Activated naive CD4-positive, alpha-beta T cell treated with anti-CD3 and anti-CD28 coated beads, Interleukin-2, amount 50 U/mL, for 16 hours (primary cell): ENCODE results near the gene HPCAL1.

Experiments used
- DNase-seq: peaks from one replicate; pipeline ENCODE4 v3.0.0-alpha.2; 2020

The HPCAL1 gene

DNA sequence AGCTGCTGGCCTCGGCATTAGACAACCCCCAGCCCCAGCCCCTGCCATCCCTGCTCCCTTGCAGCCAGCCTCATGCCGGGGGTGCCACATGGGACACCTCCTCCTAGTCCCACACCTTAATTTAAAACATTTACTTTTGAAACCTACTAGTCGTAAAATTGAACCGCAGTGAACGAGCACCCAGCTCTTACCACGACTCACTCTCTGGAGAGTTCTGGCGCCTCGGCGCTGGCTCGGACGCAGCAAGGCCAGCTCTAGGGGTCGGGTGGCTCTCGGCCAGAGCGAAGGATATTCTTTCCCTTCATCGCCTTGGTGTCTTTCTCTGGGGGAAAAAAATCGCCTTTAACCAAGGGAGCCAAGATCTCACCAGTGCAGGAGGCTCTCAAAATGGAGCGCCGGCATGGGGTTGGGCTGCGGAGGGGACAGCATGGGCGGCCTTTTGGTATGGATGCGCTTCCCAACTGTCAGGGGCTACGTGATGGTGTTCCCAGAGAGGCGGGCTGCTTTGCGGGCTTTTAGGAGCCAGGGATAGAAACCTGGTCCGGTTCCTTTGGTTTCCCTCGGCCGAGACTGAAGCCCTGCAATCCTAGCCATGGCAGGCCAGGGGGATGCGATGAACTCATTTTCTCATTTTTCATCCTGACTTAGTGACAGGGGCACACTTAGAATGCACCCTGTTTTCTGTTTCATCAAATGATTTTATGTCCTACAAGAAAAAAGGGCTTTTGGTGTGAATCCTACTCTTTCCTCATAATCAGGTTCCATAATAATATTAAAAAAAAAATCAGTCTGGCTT lies 2.0 kb downstream of the HPCAL1 start:
- no peak for DNase-seq

- peak; percentile 52 for DNase-seq
Observed at GRCh38 chr2:10305254-10305635, 2.5 kb downstream of the HPCAL1 start.

GRCh38 chr2:10305715-10306114 lies 3.0 kb downstream of the HPCAL1 start:
- DNase-seq: peak; percentile 66

- DNase-seq: no peak
Observed at GRCh38 chr2:10306901-10307463, 4.3 kb downstream of the HPCAL1 start.

DNA sequence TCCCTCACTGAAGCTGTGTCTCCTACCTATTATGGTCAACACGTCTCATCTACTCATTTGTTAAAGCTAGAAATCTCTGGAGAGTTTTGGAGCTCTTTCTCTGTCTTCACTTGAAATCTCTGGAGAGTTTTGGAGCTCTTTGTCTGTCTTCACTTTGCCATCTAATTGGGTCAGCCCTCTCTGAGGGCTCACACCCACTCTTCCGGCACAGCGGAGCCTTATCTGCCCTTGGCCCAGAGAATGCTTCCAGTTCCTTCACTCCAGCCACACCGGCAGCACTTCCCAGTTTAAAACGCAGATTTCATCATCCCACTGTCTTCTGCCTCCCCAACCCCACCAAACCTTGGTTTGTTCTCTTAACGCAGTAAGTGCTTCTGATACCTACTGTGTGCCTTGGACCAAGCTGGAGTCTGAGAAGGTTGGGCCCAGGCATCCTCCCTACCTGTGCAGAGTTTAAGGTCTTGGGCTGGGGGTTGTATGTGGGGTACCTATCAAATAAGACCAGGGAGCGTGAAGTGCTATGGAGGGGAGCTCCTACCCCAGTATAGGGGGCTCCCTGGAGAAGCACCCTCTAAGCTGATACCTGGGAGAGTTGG lies 5.0 kb downstream of the HPCAL1 start:
- no peak for DNase-seq

GRCh38 chr2:10308866-10309265 lies 6.2 kb downstream of the HPCAL1 start:
- DNase-seq: no peak

- no peak for DNase-seq
Observed at GRCh38 chr2:10309286-10309685, 6.6 kb downstream of the HPCAL1 start.

DNA sequence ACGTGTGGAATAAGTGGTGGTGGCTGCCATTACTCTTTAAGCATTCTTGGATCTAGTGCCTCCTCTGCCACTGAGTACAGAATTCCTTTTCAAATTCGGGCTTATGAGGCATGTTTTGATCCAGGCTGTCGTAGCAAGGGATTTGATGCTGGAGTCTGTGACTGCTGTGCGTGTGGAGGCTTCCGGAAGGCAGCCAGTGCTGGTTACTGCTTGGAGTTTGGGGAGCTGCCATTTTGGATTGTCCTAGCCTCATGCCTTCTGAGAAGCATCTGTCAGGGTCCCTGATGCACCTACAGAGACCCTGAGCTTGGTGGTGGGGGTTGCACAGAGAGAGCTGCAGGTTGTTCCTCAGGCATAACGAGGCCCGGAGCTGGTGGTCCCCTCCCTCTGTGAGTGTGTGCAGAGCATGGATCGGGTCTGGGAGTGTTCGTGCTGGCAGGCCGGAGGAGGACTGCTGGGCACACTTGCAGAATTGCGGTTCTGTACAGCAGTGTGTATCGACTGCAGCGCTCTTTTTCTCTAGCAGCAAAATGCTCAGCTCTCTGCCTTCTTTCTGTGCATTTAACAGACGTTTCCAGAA lies 7.7 kb downstream of the HPCAL1 start:
- no peak for DNase-seq

- DNase-seq: no peak
Observed at GRCh38 chr2:10311736-10312135, 9.0 kb downstream of the HPCAL1 start.

- no peak for DNase-seq
Observed at GRCh38 chr2:10312437-10312957, 9.8 kb downstream of the HPCAL1 start.

GRCh38 chr2:10316336-10316735 lies 13.6 kb downstream of the HPCAL1 start:
- DNase-seq: no peak

DNA sequence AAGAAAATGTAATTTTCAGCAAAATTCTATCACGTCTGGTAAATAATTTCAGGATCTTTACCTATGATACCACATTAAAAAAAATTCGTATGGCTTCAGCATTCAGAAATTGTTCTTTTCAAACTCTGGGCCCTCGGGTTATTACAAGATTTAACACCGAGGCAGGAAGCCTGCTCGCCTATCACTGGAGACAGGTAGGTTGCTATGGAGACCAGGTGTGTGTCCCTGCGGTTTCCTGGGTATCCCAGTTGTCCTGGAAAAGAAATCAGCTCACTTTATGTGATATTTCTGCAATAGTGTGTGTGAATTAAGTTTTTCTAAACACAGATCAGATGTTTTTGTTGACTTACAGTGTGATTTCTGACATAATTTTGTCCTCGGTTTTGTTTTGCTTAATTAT lies 14.2 kb downstream of the HPCAL1 start:
- DNase-seq: no peak

- DNase-seq: no peak
Observed at GRCh38 chr2:10317646-10318045, 14.9 kb downstream of the HPCAL1 start.

DNA sequence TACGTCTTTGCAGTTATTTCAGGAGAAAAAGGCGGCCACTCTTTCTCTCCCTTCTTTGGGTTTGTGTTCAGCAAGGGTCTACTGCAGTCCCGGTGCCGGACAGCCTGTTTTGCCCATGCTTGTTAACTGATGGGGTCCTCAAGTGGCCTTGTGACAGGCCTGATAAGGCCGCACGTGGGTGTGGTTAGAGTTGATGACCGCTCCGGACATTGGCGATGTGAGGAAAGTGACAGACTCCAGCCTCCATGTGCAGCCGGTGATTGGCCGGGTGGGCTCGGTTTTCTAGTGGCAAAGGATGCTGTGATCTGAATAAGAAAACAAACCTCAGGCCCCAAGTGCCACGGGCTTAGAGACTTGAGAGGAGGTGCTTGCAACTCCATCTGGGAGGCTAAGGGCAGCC lies 15.6 kb downstream of the HPCAL1 start:
- no peak for DNase-seq

GRCh38 chr2:10319892-10320574 lies 17.3 kb downstream of the HPCAL1 start:
- no peak for DNase-seq

DNA sequence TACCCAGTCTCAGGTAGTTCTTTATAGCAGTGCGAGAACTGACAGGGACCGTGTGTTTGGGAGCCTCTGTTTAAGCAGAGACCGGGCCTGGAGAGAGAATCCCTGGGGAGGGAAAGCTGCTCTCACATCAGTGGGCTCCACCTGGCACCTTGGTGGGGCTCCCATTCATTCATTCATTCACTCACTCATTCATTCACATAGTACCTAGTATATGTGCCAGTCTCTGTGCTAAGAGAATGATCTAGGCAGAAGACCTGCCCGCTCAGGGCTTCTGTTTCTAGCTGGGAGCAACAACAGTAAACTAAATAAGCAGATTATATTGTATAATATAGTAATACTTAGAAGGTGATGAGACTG lies 17.8 kb downstream of the HPCAL1 start:
- no peak for DNase-seq

GRCh38 chr2:10320933-10321332 lies 18.2 kb downstream of the HPCAL1 start:
- DNase-seq: no peak

DNA sequence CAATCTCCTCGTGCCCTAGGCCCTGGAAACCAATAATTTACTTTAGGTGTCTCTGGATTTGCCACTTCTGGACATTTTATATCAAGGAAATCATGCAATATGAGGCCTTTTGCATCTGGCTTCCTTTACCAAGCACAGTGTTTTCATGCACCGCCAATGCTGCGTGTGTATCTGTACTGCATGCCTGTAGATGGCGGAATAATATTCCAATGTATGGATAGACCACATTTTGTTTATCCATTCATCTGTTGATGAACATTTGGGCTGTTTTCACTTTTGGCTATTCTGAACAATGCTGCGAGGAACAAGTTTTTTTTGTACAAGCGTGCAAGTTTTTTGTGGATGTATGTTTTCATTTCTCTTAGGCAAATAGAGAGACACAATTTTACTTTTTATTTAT lies 18.9 kb downstream of the HPCAL1 start:
- no peak for DNase-seq

- no peak for DNase-seq
Observed at GRCh38 chr2:10322481-10322880, 19.8 kb downstream of the HPCAL1 start.

- DNase-seq: no peak
Observed at GRCh38 chr2:10322973-10323372, 20.3 kb downstream of the HPCAL1 start.

- no peak for DNase-seq
Observed at GRCh38 chr2:10323535-10323934, 20.8 kb downstream of the HPCAL1 start.

- no peak for DNase-seq
Observed at GRCh38 chr2:10324095-10324832, 21.6 kb downstream of the HPCAL1 start.
